ENCODE measurements around the gene MYL11.

Gene MYL11

GRCh38 chr16:30354423-30355143, 20.0 kb upstream of the MYL11 start:
- DNase-seq: peak; percentile 23

GRCh38 chr16:30355144-30355953, 19.3 kb upstream of the MYL11 start, which contains the start of gene CD2BP2:
CD2BP2 (minus strand) TSS chr16:30355308; CDS start chr16:30354681, 627 bp downstream.
- DNase-seq: peak; percentile 91

DNA sequence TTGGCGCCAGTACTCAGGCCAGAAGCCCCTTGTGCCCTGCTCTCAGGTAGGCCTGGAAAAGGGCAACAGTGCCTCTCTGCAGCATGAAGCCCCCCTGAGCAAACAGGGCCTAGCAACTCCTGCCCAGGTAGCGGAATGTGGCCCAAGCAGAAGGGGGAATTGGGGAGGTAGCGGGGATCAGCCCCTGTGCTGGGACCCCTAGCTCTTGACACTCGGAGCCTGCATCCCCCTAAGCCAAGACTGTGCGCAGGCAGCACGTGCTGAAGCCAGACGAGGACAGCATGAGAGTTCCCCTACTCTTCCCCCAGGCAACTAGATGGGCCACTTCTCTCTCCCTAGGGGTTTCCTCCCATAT, 18.7 kb upstream of the MYL11 start:
- no peak for DNase-seq

- no peak for DNase-seq
Observed at GRCh38 chr16:30356401-30357084, 18.1 kb upstream of the MYL11 start.

- DNase-seq: no peak
Observed at GRCh38 chr16:30357085-30357714, 17.4 kb upstream of the MYL11 start.

GRCh38 chr16:30357715-30358576, 16.7 kb upstream of the MYL11 start:
- DNase-seq: no peak

DNA sequence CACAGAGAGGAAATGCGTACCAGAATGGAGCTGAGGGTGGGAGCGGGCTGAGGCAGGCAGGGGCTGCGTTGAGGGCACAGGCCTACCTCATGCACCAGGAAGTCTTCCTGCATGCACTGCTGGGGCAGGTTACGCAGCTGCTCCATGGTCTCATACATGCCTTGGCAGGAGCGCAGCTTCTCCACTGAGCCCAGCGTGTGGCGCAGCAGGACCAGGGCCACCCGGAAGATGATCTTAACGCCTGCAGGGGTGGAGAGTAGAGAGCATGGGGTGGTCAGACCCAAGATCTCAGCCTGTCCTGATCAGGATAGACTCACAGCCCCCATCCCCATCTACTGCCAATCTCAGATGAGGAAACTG, 16.0 kb upstream of the MYL11 start:
- no peak for DNase-seq

- DNase-seq: no peak
Observed at GRCh38 chr16:30358990-30359870, 15.4 kb upstream of the MYL11 start.

DNA sequence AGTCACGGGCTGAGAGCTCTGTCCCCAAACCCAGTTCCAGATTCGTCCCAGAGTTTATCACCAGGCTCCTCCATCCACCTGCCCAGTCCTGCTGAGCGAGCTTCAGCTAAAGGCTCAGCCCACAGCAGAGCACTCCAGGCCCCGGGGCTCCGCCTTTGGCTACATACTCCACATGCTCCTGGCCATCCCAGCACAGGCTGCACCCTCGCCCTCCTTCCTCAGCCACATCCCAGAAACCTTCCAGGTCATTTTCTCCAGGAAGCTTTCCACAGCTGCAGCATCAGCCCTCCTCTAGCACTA, 14.8 kb upstream of the MYL11 start:
- DNase-seq: no peak

DNA sequence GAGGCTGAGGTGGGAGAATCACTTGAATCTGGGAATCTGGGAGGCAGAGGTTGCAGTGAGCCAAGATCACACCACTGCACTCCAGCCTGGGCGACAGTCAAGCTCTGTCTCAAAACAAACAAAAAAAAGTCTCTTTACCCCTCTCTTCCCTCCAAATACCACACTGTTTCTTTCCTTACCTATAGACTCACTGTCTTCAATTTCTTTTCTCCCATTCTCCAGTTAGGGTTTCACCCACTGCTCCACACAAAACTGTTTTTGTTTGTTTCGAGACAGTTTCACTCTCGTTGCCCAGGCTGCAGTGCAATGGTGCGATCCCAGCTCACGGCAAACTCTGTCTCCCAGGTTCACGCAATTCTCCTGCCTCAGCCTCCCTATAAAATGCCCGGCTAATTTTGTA, 13.4 kb upstream of the MYL11 start:
- DNase-seq: no peak

- no peak for DNase-seq
Observed at GRCh38 chr16:30365200-30365599, 9.4 kb upstream of the MYL11 start.

- DNase-seq: no peak
Observed at GRCh38 chr16:30366511-30366910, 8.1 kb upstream of the MYL11 start.

DNA sequence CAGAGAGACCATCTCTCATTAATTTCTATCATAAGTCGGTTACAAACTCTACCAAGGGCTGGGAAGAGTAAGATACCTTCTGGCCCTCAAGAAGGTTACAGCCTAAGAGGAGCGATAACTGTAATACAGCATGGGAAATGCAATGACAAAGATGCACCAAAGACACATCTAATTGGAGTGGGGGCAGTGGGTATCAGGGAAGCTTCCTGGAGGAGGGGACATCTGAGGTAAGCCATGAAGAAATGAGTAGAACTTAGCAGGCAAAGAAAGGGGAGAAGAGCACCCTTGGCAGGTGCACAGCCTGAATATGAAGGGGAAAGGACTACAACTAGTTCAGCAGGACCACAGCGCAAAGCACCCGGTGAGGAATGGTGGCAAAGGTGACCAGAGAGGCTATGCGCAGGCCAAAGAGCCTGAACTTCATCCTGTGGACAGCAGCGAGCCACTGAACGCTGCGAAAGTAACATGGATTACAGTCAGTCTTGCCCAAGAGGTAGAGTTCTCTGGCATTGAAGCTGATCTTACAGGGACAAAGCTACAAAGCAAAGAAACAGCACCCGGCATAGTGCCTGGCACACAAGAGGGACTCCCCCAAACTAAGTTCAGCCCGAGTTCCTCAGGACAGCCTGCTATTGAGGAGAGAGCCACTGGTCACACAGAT, 7.1 kb upstream of the MYL11 start:
- DNase-seq: no peak

GRCh38 chr16:30368122-30368791, 6.3 kb upstream of the MYL11 start:
- no peak for DNase-seq

DNA sequence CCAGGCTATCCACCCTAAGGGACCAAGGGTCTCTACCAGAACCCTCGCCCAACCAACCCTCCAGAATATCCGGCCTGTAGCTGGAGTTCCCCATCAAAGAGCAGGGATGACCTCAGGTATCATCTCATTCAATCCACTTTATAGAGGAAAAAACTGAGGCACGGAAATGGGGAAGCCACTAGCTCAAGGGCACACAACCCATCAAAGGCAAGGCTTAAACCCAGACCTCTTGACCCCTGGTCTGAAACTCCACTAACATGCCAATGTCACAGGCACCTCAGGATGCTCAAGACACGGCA, 5.9 kb upstream of the MYL11 start:
- DNase-seq: no peak

GRCh38 chr16:30369091-30369937, 5.3 kb upstream of the MYL11 start:
- no peak for DNase-seq

GRCh38 chr16:30369938-30370455, 4.6 kb upstream of the MYL11 start:
- no peak for DNase-seq

GRCh38 chr16:30370456-30371247, 4.0 kb upstream of the MYL11 start, which contains the start of gene TBC1D10B:
TBC1D10B (minus strand) TSS chr16:30370494; CDS start chr16:30370183, 311 bp downstream.
- DNase-seq: peak; percentile 98

Data from CD4-positive, alpha-beta T cell treated with Interleukin-17A for 4 hours (primary cell).